Stimulated activated CD8-positive, alpha-beta memory T cell treated with anti-CD3 and anti-CD28 coated beads, Interleukin-12 subunit alpha, Interleukin-12 subunit beta, amount 100 ng/mL, for 1 hour (primary cell): Measurements from ENCODE around the gene SLC17A8.

Experiments
- DNase-seq: peaks from one replicate; pipeline ENCODE4 v3.0.0-alpha.2; 2020; ENCODE audit warnings: low read depth

The SLC17A8 gene

GRCh38 chr12:100371146-100371545 is 14.3 kb downstream of the SLC17A8 start:
- DNase-seq: no peak

GRCh38 chr12:100372853-100373640 is 16.2 kb downstream of the SLC17A8 start:
- DNase-seq: no peak

DNA sequence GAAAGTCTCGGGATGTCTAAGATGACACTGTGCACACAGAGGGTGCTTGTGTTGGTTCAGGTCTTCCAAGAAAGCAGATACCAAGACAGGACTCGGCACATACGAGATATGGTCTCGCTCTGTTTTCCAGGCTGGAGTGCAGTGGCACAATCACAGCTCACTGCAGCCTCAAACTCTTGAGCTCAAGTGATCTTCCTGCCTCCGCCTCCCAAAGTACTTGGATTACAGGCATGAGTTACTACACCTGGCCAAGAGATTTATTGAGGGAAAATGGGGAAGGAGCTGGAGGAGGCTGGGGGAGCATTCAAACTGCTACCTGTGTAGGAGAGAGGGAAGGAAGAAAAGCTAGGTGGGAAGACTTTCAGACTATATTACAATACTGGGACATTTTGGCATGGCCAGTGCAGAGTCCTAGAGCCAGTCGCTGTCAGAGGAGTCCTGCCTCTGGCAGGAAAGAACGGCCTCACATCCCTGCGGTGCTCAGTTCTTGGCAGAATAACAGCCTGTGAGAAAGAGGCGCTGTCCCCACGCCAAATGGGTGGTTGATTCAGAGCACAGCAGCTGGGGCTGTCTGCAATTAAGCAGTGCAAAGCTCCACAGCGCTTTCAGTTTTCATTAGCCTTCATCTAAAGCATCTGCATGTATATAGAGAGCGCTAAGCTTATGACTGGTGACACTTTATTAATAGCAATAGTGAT is 18.3 kb downstream of the SLC17A8 start:
- no peak for DNase-seq

DNA sequence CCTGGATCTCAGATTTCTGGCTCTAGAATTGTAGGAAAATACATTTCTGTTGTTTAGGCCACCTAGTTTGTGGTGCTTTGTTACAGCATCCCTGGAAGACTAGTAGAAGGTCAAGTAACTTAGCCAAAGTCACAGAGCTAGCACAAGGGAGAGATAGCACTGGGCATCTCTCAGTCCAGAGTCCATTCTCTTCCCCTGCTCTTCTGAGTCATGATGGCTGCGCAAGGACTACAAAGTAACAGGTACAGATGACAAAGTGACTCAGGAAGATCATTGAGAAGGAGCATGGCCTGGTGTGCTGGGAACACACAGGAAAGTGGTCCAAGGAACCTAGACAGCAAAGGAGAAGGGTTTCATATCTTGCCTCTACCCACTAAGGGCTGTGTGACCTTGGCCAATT is 19.3 kb downstream of the SLC17A8 start:
- DNase-seq: no peak

GRCh38 chr12:100381379-100381778 is 24.5 kb downstream of the SLC17A8 start:
- no peak for DNase-seq

GRCh38 chr12:100382338-100382737 is 25.5 kb downstream of the SLC17A8 start:
- DNase-seq: no peak

DNA sequence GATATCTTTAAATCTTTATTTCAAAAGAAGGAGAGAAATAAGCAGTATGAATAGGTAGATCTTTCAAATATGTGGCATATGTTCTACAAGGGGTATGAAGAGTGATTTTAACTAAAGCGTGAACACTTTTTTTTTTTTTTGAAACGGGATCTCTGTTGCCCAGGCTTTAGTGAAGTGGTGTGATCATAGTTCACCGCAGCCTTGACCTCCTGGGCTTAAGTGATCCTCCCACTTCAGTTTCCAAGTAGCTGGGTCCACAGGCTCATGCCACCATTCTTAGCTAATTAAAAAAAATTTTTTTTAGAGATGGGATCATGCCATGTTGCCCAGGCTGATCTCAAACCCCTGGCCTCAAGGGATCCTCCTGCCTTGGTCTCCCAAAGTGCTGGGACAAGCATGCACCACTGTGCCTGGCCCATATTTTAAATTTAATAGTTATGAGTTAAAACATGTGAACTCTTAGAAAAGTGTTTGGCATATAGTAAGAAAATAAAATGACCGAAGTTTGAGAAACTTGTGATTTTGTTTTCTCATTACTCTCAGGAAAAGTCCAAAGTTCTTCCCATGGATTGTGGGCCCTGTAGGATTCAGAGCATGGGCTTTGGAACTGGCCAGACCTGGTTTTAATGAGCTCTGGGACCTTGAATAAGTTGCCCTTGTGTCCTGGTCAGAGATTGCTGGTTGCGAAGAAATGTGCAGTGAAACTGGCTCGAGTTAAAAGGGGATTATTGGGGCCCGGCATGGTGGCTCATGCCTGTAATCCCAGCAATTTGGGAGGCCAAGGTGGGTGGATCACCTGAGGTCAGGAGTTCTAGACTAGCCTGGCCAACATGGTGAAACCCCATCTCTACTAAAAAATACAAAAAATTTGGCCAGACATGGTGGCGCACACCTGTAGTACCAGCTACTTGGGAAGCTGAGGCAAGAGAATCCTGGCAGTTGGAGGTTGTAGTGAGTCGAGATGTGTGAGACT is 27.0 kb downstream of the SLC17A8 start:
- DNase-seq: no peak

DNA sequence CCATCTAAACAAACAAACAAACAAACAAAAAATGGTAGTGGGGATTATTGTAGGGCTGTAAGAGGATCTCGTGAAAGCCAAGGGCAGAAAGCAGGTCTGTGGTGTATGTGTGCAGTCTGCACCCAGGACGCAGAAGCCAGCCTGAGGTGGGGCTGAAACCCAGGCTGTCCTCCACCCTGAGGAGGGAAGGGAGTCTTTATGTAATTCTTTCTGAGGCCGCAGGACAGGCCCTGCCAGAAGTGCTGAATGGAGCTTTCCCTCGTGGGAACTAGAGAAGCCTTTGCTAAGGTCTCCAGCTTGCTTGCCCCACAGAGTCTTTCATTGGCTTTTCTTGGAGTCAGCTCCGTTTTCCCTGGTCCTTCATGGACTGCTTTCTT is 27.7 kb downstream of the SLC17A8 start:
- DNase-seq: no peak

- DNase-seq: no peak
Observed at GRCh38 chr12:100388382-100388781, 31.5 kb downstream of the SLC17A8 start.

DNA sequence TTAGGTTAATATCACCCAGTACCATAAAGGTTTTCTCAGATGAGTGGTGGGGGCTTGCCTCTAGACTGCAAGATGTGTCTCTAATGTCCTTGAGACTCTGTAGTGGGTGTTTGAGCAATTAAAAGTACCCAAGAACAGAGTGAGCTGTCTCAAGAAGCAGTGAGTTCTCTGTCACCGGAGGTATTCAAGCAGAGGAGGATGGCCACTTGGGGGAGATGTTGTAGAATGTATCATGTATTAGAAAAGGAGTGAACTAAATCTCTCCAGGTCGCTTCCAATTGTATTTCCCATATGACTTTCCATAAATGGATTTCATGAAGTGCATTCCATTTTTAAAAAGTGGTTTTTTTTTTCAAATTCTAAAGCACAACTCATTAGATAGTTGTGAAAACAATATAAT is 35.0 kb downstream of the SLC17A8 start:
- no peak for DNase-seq

DNA sequence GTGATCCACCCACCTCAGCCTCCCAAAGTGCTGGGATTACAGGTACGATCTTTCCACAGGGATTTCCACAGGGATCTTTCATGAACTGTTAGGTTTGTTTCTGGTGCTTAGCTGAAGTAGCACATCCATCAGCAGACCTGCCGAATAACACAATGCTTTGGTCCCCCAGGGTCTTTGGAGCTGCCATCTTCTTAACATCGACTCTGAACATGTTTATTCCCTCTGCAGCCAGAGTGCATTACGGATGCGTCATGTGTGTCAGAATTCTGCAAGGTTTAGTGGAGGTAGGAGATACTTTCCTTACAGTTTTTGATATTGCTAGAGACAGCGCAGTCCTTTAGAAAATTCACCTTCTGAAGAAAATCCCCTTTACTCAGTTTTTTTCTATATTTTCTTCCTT is 36.3 kb downstream of the SLC17A8 start:
- DNase-seq: no peak

- DNase-seq: no peak
Observed at GRCh38 chr12:100395811-100396210, 38.9 kb downstream of the SLC17A8 start.

GRCh38 chr12:100398307-100398706 is 41.4 kb downstream of the SLC17A8 start:
- no peak for DNase-seq

GRCh38 chr12:100399095-100399494 is 42.2 kb downstream of the SLC17A8 start:
- DNase-seq: no peak

GRCh38 chr12:100401660-100402059 is 44.8 kb downstream of the SLC17A8 start:
- DNase-seq: no peak

GRCh38 chr12:100402763-100403162 is 45.9 kb downstream of the SLC17A8 start:
- DNase-seq: no peak

GRCh38 chr12:100403446-100403845 is 46.6 kb downstream of the SLC17A8 start:
- no peak for DNase-seq

DNA sequence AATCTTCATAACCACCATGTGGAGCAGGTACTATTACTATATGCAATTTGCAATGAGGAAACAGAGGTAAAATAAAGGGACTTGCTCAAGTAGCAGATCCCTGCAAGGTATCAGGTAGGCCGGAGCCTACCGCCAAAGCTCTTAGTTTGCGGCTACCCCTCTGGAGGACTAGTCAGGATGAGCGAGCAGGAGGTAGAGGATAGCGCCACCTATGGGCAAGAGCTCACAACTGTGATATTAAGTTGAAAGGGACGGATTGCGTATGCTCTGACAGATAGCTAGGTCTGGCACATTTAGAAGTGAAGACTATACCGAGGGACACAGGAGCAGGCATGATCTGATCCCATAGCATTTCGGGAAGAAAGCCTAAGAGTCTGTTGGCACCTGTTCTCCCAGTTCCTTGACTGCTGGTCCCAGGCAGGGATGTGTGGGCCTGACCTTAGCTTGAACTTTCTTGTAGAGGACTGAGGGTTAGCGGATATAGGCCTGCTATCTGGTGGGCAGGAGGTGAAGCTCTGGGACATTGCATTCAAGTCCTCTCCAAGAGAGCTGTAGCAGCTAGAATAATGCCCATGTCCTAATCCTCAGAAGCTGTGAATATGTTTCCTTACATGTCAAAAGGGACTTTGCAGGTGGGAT is 48.0 kb downstream of the SLC17A8 start:
- DNase-seq: no peak

- no peak for DNase-seq
Observed at GRCh38 chr12:100413001-100413400, 56.1 kb downstream of the SLC17A8 start.

GRCh38 chr12:100414739-100415138 is 57.9 kb downstream of the SLC17A8 start:
- no peak for DNase-seq

- DNase-seq: no peak
Observed at GRCh38 chr12:100422646-100423045, 65.8 kb downstream of the SLC17A8 start.

- DNase-seq: no peak
Observed at GRCh38 chr12:100426145-100426544, 69.3 kb downstream of the SLC17A8 start.
